Mesothelial cell of epicardium (in vitro differentiated cells): ENCODE results near the gene GRIK5. TPM values are rescaled to one million over a fixed set of nuclear protein-coding genes. Genes with fewer than 3 reads are reported as not detected.
"Not testable (repeated sequence)": the region's sequence is repeated elsewhere in the genome, so short reads cannot be mapped to it uniquely, and the experiment has no call there.

ENCODE experiments used
- DNase-seq, 2 experiments: peaks; one replicate each; pipeline ENCODE4 v3.0.0; 2021; ENCODE audit warnings: low spot score in 2 of 2; ENCODE audit not compliant: unreplicated experiment in 2 of 2
- H3K27ac Mint-ChIP-seq: 2 replicates; pipeline ENCODE4 v1.8.0; 2021; ENCODE audit warnings: mixed read lengths
- H3K27me3 Mint-ChIP-seq: 2 replicates; pipeline ENCODE4 v1.8.0; 2021; ENCODE audit warnings: low read depth, mixed read lengths
- H3K36me3 Mint-ChIP-seq: 2 replicates; pipeline ENCODE4 v1.8.0; 2021; ENCODE audit warnings: mixed read lengths
- H3K4me1 Mint-ChIP-seq: 2 replicates; pipeline ENCODE4 v1.8.0; 2021; ENCODE audit warnings: mixed read lengths
- H3K4me3 Mint-ChIP-seq: 2 replicates; pipeline ENCODE4 v1.8.0; 2021; ENCODE audit warnings: mild to moderate bottlenecking, moderate library complexity, mixed read lengths
- H3K9me3 Mint-ChIP-seq: 2 replicates; pipeline ENCODE4 v1.8.0; 2021; ENCODE audit warnings: mixed read lengths
- CTCF ChIP-seq: fragments of 200-600 bp; sonication (generic); IDR thresholded peaks from one replicate; pipeline ENCODE4 v1.5.0; 2021; ENCODE audit warnings: antibody characterized with exemption; ENCODE audit not compliant: unreplicated experiment
- total RNA-seq: library from RNA; stranded (reverse); gene quantifications from 3 replicates; pipeline ENCODE4 v1.2.1, GENCODE V29; 2021

Gene GRIK5
- total RNA-seq, 1 donor from 2014 or later = 38.3 TPM

DNA sequence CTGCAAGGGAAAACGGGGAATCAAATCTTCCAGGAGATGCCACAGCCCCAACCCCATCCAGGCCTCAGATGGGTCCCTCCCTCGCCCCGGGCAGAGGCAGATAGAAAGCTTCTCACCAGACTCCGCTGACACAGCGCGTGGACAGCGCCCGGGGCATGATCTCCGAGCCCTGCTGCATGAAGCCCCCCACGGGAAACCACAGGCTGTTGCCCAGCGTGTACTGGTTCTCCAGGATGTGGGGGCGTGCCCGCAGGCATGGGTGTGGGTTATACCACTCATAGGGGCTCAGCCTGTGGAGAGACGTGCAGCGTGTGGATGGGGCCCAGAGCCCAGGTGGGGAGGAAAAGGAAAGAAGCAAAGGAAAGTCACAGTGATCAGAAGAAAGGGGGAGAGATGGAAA lies 48.8 kb downstream of the GRIK5 start:
- no peak for TF ChIP-seq CTCF
- peaks cover 12% of the 10 kb centered on the region for H3K36me3 Mint-ChIP-seq

DNA sequence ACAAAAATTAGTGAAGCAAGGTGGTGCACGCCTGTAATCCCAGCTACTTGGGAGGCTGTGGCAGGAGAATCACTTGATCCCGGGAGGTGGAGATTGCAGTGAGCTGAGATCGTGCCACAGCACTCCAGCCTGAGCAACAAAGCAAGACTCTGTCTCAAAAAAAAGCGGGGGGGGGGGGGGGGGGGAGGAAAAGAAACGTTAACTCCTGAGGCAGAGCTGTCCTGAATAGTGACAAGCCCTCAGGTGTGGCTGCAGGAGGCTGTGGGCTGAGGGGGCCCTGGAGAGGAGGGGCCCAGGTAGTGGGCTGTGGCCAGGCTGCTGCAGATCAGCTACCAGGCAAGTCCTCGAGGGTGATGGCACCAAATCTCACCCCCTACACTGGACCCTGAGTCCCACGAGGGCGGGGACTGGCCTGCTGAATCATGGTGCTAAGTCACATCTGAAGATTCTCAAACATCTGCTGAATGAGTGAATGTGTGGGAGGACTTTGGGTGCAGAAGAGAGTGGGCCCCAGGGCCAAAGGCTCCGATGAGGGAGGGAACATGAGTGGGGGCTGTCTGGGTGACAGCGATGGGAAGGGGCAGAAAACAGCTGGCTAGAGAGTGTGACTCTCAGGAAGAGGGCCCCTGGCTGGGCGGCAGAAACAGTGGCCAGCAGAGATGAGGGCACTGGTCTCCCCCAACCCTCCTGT lies 51.4 kb downstream of the GRIK5 start:
- Mint-ChIP-seq H3K4me3 (no peak overlapping the region), H3K9me3 (no peaks in the 10 kb centered on the region), H3K36me3 (peaks cover 12% of the 10 kb centered on the region), H3K27me3 (no peaks in the 10 kb centered on the region), H3K4me1 (no peaks in the 10 kb centered on the region), H3K27ac (no peak overlapping the region)
- TF ChIP-seq CTCF = no peak
- DNase-seq = no peak

More for the DNA sequence above, 48.8 kb downstream of the GRIK5 start:
- Mint-ChIP-seq H3K4me1 (peaks cover 11% of the 10 kb centered on the region), H3K9me3 (no peaks in the 10 kb centered on the region), H3K27me3 (no peaks in the 10 kb centered on the region), H3K4me3 (no peak overlapping the region), H3K27ac (no peak overlapping the region)
- no peak for DNase-seq

- DNase-seq = no peak
- Mint-ChIP-seq H3K4me3 (no peak overlapping the region), H3K27me3 (no peaks in the 10 kb centered on the region), H3K9me3 (no peaks in the 10 kb centered on the region), H3K27ac (no peak overlapping the region), H3K4me1 (no peaks in the 10 kb centered on the region), H3K36me3 (peaks cover 12% of the 10 kb centered on the region)
- no peak for TF ChIP-seq CTCF
Measured at GRCh38 chr19:42017040-42017439, 53.0 kb downstream of the GRIK5 start.

DNA sequence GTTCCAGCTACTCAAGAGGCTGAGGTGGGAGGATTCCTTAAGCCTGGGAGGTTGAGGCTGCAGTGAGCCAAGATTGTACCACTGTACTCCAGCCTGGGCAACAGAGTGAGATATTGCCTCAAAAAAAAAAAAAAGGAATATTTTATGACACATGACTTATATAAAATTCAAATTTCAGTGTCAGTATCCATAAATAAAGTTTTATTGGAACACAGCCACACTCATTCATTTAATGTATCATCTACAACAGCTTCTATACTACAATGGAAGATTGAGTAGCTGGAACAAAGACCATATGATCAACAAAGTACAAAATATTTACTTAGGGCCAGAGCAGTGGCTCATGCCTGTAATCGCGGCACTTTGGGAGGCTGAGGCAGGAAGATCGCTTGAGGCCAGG lies 57.3 kb downstream of the GRIK5 start:
- H3K27ac Mint-ChIP-seq = not testable (repeated sequence)

GRCh38 chr19:42010245-42011126 lies 59.5 kb downstream of the GRIK5 start:
- Mint-ChIP-seq H3K27ac (no peak overlapping the region), H3K4me1 (no peaks in the 10 kb centered on the region), H3K36me3 (peaks cover 5% of the 10 kb centered on the region), H3K27me3 (peaks cover 4% of the 10 kb centered on the region), H3K9me3 (no peaks in the 10 kb centered on the region), H3K4me3 (no peak overlapping the region)
- no peak for DNase-seq
- no peak for TF ChIP-seq CTCF

More for the DNA sequence above, 57.3 kb downstream of the GRIK5 start:
- H3K9me3 Mint-ChIP-seq, H3K4me3 Mint-ChIP-seq, H3K4me1 Mint-ChIP-seq, H3K36me3 Mint-ChIP-seq, H3K27me3 Mint-ChIP-seq, DNase-seq: not testable (repeated sequence)

GRCh38 chr19:42006569-42006968 lies 63.4 kb downstream of the GRIK5 start:
- TF ChIP-seq CTCF = no peak
- Mint-ChIP-seq H3K27me3 (peaks cover 34% of the 10 kb centered on the region), H3K27ac (no peak overlapping the region), H3K4me1 (no peaks in the 10 kb centered on the region), H3K36me3 (peaks cover 13% of the 10 kb centered on the region), H3K9me3 (no peaks in the 10 kb centered on the region), H3K4me3 (no peak overlapping the region)
- no peak for DNase-seq
